GM21367 (cell line): ENCODE data around the gene PEX11G.

ENCODE experiments used
- ATAC-seq: cut with Tn5 transposase; IDR thresholded peaks from one replicate; pipeline ENCODE4 v1.9.1; 2021; ENCODE audit not compliant: unreplicated experiment

The PEX11G gene

GRCh38 chr19:7500811-7501450 is 12.1 kb upstream of the PEX11G start:
- ATAC-seq: no peak

DNA sequence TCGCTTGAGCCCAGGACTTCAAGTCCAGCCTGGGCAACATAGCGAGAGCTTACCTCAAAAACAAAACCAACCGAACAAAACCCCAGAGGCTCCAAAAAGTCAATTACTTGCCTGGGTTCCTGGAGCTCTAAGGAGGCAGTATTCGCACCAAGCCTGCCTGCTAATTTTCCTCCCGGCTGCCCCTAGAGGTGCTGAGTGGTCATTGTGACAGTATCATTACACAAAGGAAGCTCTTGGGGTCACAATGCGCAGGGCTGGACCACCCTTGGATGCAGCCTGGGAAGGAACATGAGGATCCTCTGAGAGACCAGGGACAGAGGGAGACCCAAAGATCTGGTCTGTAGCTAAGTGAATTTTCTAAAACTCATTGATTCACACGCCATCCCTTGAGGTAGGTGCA is 8.5 kb upstream of the PEX11G start:
- no peak for ATAC-seq

- ATAC-seq: no peak
Measured at GRCh38 chr19:7494416-7495098, 5.7 kb upstream of the PEX11G start.

GRCh38 chr19:7492558-7492957 is 3.7 kb upstream of the PEX11G start:
- no peak for ATAC-seq

- no peak for ATAC-seq
Measured at GRCh38 chr19:7492142-7492541, 3.3 kb upstream of the PEX11G start.

DNA sequence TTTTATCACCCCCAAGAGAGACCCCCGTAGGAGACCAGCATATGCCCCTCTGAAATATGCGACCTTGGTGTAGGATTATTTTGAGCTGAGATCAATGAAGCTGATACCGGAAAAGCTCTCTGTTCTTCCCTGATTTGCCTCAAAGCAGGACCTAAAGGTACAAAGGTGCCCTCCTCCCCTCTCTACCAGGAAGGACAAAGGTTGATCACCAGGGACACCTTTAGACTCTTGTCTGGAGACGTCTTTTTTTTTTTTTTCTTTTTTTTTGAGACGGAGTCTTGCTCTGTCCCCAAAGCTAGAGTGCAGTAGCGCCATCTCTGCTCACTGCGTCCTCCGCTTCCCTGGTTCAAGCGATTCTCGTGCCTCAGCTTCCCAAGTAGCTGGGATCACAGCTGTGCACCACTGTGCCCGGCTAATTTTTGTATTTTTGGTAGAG is 792 bp upstream of the PEX11G start:
- ATAC-seq: no peak

DNA sequence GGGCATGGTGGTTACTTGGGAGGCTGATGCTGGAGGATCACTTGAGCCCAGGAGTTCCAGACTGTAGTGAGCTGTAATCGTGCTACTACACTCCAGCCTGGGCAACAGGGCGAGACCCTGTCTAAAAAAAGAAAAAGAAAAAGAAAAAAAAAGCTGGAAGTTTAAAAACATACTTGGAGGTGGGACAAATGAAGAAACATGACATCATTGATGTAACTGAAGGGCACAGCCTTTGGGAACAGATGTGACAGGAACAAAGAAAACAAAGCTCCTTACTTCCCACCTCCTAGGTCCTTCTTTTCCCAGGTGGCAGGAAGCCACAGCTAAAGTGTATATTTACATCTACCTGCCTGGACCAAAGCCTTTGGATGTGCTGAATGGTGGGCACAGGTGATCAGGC is 1.9 kb downstream of the PEX11G start:
- no peak for ATAC-seq

- ATAC-seq: no peak
Measured at GRCh38 chr19:7483720-7484201, 5.1 kb downstream of the PEX11G start.

DNA sequence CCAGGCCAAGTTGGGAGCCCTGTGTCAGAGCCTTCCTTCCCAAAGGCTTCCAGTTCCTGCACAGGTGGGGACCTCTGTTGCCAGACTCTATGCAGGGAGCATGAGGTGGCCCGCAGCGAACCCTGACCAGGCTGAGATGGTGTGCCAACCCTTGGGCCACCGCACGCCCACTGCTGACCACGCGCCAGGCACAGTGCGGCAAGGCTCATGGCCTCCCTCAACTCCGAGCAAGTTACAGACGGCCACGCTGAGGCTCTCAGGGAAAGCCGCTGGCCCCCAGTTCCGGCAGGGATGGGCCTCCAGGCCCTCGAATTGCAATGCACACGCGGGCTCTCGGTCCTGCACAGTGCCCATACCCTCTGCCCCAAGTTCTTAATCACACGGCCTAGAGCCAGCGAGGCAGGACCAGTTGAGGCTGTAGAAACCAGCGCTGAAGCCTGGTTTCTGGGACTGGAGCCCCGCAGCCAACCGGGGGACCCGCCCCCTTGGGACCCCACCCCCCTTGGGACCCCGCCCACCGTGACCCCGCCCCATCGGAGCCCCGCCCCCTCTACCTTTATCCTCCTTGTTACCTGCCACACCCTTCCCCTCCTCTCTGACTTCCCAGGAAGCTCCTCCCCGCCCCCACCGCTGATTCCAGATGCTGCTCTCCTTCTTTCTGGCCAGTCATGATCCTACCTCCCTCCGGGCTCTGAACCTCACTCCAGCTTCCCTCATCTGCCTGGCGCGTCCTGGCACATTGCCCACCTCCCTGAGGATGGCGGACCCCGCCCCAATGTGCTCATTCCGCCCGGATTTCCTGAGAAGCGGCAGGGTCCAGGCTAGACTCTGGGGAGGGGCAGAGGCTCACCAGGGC is 6.0 kb downstream of the PEX11G start:
- no peak for ATAC-seq

DNA sequence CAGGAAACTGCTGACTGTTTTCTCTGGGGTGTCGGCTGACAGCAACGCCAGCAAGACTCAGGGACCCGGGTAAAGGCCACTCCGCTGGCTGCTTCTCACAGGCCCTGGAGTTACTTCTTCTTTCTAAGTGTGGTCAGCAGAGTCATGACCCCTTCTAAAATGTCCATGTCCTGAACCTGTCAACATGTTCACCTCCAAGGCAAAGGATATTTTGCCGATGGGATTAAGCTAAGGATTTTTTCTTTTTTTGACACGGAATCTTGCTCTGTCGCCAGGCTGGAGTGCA is 7.9 kb downstream of the PEX11G start:
- no peak for ATAC-seq

DNA sequence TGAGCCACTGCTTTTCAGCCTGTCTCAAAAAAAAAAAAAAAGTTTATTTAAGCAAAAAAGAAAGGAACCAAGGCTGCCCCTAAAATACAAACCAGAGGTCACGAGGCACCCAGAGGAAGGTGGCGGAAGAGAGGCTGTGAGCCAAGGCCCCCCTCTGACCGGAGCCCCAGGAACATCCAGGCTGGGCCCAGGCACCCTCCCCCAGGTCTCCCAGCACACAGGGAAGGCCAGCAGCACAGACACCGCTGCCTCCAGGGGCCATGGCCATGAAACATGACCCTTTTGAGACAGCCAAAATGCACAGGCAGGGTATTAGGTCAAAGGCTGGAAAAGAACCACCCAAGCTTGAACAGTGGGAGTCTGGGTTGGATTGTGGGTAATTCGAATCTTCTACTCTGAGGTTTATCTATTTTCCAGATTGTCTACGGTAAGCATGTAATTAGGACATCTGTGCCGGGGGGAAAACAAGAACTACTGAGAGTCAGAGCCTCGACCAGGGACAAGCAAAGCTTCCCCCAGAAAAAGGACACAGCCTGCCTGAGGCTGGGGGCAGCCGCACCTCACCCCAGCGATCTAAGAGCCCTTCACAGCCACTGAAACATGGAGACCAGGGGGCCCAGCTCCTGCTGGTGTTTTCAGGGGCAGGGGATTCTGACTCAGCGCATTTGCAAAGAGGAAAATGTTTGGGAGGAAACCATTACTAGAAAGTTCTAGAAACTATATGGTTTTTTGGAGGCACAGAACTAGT is 8.4 kb downstream of the PEX11G start:
- no peak for ATAC-seq

GRCh38 chr19:7478843-7479227 is 10.0 kb downstream of the PEX11G start:
- ATAC-seq: no peak

- ATAC-seq: no peak
Measured at GRCh38 chr19:7478173-7478842, 10.5 kb downstream of the PEX11G start.

GRCh38 chr19:7477758-7478157 is 11.1 kb downstream of the PEX11G start:
- no peak for ATAC-seq

- no peak for ATAC-seq
Measured at GRCh38 chr19:7476777-7477494, 11.9 kb downstream of the PEX11G start.

- ATAC-seq: no peak
Measured at GRCh38 chr19:7476241-7476640, 12.6 kb downstream of the PEX11G start.

DNA sequence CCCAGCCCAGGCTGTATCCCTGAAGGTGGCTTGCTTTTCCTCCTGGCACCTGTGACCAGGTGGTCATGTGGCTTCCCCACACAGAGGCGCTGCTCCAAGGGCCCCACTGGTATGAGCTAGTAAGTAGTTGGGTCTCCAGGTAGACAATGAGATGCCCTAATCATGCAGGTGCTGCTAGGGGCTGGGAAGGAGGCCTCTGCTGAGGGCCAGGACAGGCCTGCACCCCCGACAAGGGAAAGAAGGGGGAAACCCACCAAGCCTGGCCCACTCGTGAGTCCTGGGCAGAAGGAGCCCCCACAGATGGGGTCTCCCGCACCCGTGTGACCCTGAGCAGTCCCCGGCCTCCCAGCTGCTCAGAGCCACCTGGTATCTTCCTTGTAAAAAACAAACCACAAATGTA is 13.2 kb downstream of the PEX11G start:
- ATAC-seq: no peak

- no peak for ATAC-seq
Measured at GRCh38 chr19:7471696-7472615, 16.9 kb downstream of the PEX11G start.
